SK-N-SH treated with all-trans-retinoic acid at 6 μM for 48 hours (cell line): ENCODE measurements around the gene C7orf57.

Experiments used
- ATAC-seq: fragments of 200-7000 bp; cut with Tn5 transposase; 3 replicates; pipeline ENCODE4 v1.9.1; 2020; ENCODE audit warnings: mild to moderate bottlenecking, moderate library complexity
- ARNTL ChIP-seq: fragments of 450-650 bp; formaldehyde crosslinking; IDR thresholded peaks from 2 replicates; pipeline ENCODE4 v1.5.0; 2020; ENCODE audit warnings: low read depth, mild to moderate bottlenecking, moderate library complexity, borderline replicate concordance
- BACH2 ChIP-seq: fragments of 250-450 bp; sonication (Bioruptor Pico); IDR thresholded peaks from 2 replicates; pipeline ENCODE4 v1.9.0; 2021; ENCODE audit warnings: mild to moderate bottlenecking, borderline replicate concordance
- CREB5 ChIP-seq: fragments of 250-450 bp; sonication (Bioruptor Pico); IDR thresholded peaks from 2 replicates; pipeline ENCODE4 v1.5.1; 2020; ENCODE audit warnings: low read depth, mild to moderate bottlenecking, moderate library complexity
- ESRRG ChIP-seq: fragments of 250-450 bp; sonication (Bioruptor Pico); IDR thresholded peaks from 2 replicates; pipeline ENCODE4 v1.6.1; 2021; ENCODE audit warnings: mild to moderate bottlenecking
- GLIS3 ChIP-seq: fragments of 250-450 bp; sonication (Bioruptor Pico); IDR thresholded peaks from 2 replicates; pipeline ENCODE4 v1.5.0; 2020; ENCODE audit warnings: mild to moderate bottlenecking, moderate library complexity
- ISL1 ChIP-seq: fragments of 250-450 bp; sonication (Bioruptor Pico); IDR thresholded peaks from 2 replicates; pipeline ENCODE4 v2.1.2; 2022; ENCODE audit warnings: mild to moderate bottlenecking, moderate library complexity
- OSR1 ChIP-seq: fragments of 250-450 bp; sonication (Bioruptor Pico); IDR thresholded peaks from 2 replicates; pipeline ENCODE4 v1.8.0; 2022; ENCODE audit warnings: moderate library complexity, mild to moderate bottlenecking, inconsistent platforms
- PATZ1 ChIP-seq: fragments of 250-450 bp; sonication (Bioruptor Pico); IDR thresholded peaks from 2 replicates; pipeline ENCODE4 v1.8.0; 2020; ENCODE audit warnings: mild to moderate bottlenecking, moderate library complexity, borderline replicate concordance
- PPARA ChIP-seq: fragments of 250-450 bp; sonication (Bioruptor Pico); IDR thresholded peaks from 2 replicates; pipeline ENCODE4 v1.5.0; 2020; ENCODE audit warnings: mild to moderate bottlenecking, borderline replicate concordance
- RARB ChIP-seq: fragments of 250-450 bp; sonication (Bioruptor Pico); IDR thresholded peaks from 2 replicates; pipeline ENCODE4 v1.8.0; 2021; ENCODE audit warnings: mild to moderate bottlenecking, moderate library complexity
- SNAI2 ChIP-seq: fragments of 250-450 bp; sonication (Bioruptor Pico); IDR thresholded peaks from 2 replicates; pipeline ENCODE4 v1.5.0; 2020; ENCODE audit warnings: mild to moderate bottlenecking, moderate library complexity
- TCF4 ChIP-seq: fragments of 250-450 bp; sonication (Bioruptor Pico); IDR thresholded peaks from 2 replicates; pipeline ENCODE4 v1.8.0; 2021; ENCODE audit warnings: mild to moderate bottlenecking, moderate library complexity, borderline replicate concordance
- TOX ChIP-seq: fragments of 250-450 bp; sonication (Bioruptor Pico); IDR thresholded peaks from 2 replicates; pipeline ENCODE4 v1.8.0; 2021; ENCODE audit warnings: mild to moderate bottlenecking, moderate library complexity, borderline replicate concordance
- TSHZ2 ChIP-seq: fragments of 250-450 bp; sonication (Bioruptor Pico); IDR thresholded peaks from 2 replicates; pipeline ENCODE4 v1.5.0; 2020; ENCODE audit warnings: mild to moderate bottlenecking, moderate library complexity
- ZC3H10 ChIP-seq: fragments of 250-450 bp; sonication (Bioruptor Pico); IDR thresholded peaks from 2 replicates; pipeline ENCODE4 v1.5.1; 2021; ENCODE audit warnings: mild to moderate bottlenecking, moderate library complexity
- ZFP3 ChIP-seq: fragments of 250-450 bp; sonication (Bioruptor Pico); IDR thresholded peaks from 2 replicates; pipeline ENCODE4 v1.5.0; 2020; ENCODE audit warnings: mild to moderate bottlenecking, moderate library complexity
- ZFP30 ChIP-seq: fragments of 450-650 bp; formaldehyde crosslinking; IDR thresholded peaks from 2 replicates; pipeline ENCODE4 v1.5.0; 2022; ENCODE audit warnings: mild to moderate bottlenecking, moderate library complexity
- ZNF565 ChIP-seq: fragments of 450-650 bp; formaldehyde crosslinking; conservative IDR thresholded peaks from 2 replicates; pipeline ENCODE4 v1.5.0; 2020; ENCODE audit warnings: low read depth, mild to moderate bottlenecking, moderate library complexity
- ZNF70 ChIP-seq: fragments of 450-650 bp; formaldehyde crosslinking; IDR thresholded peaks from 2 replicates; pipeline ENCODE4 v1.5.0; 2020; ENCODE audit warnings: mild to moderate bottlenecking, moderate library complexity
- ZNF8 ChIP-seq: fragments of 450-650 bp; formaldehyde crosslinking; IDR thresholded peaks from 2 replicates; pipeline ENCODE4 v1.5.0; 2020; ENCODE audit warnings: mild to moderate bottlenecking, moderate library complexity
- TF ChIP-seq, protein P1 (sequence below): fragments of 250-450 bp; sonication (Bioruptor Pico); IDR thresholded peaks from 2 replicates; pipeline ENCODE4 v1.5.1; 2021; ENCODE audit warnings: mild to moderate bottlenecking, moderate library complexity
- TF ChIP-seq, protein P2 (sequence below): fragments of 250-450 bp; sonication (Bioruptor Pico); IDR thresholded peaks from 2 replicates; pipeline ENCODE4 v1.8.0; 2021; ENCODE audit warnings: low read depth, mild to moderate bottlenecking, moderate library complexity, borderline replicate concordance

C7orf57 gene

GRCh38 chr7:48025624-48026023, 9.7 kb upstream of the C7orf57 start:
- ATAC-seq: peak; percentile 57; the same call in 2 of the 3 replicates
- no peak for TF ChIP-seq CREB5 (CRISPR knock-in tag)
- TF ChIP-seq BACH2 (CRISPR knock-in tag): no peak
- TF ChIP-seq PATZ1 (CRISPR knock-in tag): no peak
- no peak for TF ChIP-seq ESRRG (CRISPR knock-in tag)
- no peak for TF ChIP-seq ZNF70 (CRISPR knock-in tag)
- TF ChIP-seq, protein P1, sequence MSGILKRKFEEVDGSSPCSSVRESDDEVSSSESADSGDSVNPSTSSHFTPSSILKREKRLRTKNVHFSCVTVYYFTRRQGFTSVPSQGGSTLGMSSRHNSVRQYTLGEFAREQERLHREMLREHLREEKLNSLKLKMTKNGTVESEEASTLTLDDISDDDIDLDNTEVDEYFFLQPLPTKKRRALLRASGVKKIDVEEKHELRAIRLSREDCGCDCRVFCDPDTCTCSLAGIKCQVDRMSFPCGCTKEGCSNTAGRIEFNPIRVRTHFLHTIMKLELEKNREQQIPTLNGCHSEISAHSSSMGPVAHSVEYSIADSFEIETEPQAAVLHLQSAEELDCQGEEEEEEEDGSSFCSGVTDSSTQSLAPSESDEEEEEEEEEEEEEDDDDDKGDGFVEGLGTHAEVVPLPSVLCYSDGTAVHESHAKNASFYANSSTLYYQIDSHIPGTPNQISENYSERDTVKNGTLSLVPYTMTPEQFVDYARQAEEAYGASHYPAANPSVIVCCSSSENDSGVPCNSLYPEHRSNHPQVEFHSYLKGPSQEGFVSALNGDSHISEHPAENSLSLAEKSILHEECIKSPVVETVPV (CRISPR knock-in tag): no peak
- no peak for TF ChIP-seq ZC3H10 (CRISPR knock-in tag)
- TF ChIP-seq TOX (CRISPR knock-in tag): no peak
- TF ChIP-seq GLIS3 (CRISPR knock-in tag): no peak

GRCh38 chr7:48028938-48029337, 6.4 kb upstream of the C7orf57 start, which contains the start of gene SUN3:
Gene SUN3 (minus strand): TSS chr7:48029107. CDS start chr7:48028938, 169 bp downstream.
- no peak for ATAC-seq
- TF ChIP-seq, protein P1 (CRISPR knock-in tag): no peak
- no peak for TF ChIP-seq OSR1 (CRISPR knock-in tag)
- TF ChIP-seq ARNTL (CRISPR knock-in tag): no peak
- no peak for TF ChIP-seq GLIS3 (CRISPR knock-in tag)
- no peak for TF ChIP-seq ZFP3
- no peak for TF ChIP-seq TCF4 (CRISPR knock-in tag)
- no peak for TF ChIP-seq BACH2 (CRISPR knock-in tag)
- TF ChIP-seq ESRRG (CRISPR knock-in tag): no peak
- no peak for TF ChIP-seq ZC3H10 (CRISPR knock-in tag)
- TF ChIP-seq RARB (CRISPR knock-in tag): no peak
- TF ChIP-seq, protein P2, sequence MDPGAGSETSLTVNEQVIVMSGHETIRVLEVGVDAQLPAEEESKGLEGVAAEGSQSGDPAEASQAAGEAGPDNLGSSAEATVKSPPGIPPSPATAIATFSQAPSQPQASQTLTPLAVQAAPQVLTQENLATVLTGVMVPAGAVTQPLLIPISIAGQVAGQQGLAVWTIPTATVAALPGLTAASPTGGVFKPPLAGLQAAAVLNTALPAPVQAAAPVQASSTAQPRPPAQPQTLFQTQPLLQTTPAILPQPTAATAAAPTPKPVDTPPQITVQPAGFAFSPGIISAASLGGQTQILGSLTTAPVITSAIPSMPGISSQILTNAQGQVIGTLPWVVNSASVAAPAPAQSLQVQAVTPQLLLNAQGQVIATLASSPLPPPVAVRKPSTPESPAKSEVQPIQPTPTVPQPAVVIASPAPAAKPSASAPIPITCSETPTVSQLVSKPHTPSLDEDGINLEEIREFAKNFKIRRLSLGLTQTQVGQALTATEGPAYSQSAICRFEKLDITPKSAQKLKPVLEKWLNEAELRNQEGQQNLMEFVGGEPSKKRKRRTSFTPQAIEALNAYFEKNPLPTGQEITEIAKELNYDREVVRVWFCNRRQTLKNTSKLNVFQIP (CRISPR knock-in tag): no peak
- no peak for TF ChIP-seq ZFP30 (CRISPR knock-in tag)
- no peak for TF ChIP-seq ISL1 (CRISPR knock-in tag)
- no peak for TF ChIP-seq TOX (CRISPR knock-in tag)
- no peak for TF ChIP-seq PPARA (CRISPR knock-in tag)
- TF ChIP-seq ZNF565 (CRISPR knock-in tag): no peak
- TF ChIP-seq TSHZ2 (CRISPR knock-in tag): no peak
- no peak for TF ChIP-seq ZNF8 (CRISPR knock-in tag)
- TF ChIP-seq SNAI2 (CRISPR knock-in tag): no peak
- no peak for TF ChIP-seq ZNF70 (CRISPR knock-in tag)
